Measurements from ENCODE around the gene FAM200A.
"Not testable (repeated sequence)": the region's sequence is repeated elsewhere in the genome, so short reads cannot be mapped to it uniquely, and the experiment has no call there.

The FAM200A gene

DNA sequence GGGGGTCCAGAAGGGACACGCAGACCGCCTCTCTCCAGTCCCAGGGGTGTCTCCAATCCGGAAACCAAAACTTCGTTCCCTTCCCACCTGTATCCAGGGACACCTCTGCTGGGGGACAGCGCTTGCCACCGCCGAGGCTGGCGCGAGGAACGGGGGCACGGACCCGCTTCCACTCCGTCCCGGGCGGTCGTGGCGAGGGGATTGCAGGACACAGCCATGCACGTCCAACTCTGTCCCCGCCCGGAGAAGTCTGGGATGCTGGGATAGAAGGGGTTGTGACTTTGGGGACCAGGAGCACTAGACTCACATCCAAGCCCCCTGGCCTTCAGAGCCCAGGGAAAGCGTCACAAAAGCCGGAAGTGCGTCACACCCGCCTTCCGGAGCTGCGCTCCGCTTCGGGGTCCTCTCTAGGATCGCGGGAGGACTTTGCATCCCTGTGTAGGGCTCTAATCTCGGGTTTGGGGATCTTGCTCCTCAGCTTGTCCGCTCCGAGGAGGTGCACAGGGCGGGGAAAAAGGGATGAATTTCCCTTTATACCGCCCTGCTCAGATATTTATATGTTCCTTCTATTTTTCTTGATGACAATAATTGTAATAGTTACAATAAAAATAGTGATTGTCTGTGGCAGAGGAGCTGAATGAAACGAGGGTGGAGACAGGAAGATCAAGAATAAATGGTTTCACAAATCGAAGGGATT lies at the start of gene FAM200A:
Gene FAM200A, minus strand, starts transcription at position 348 of the 697 bp plus-strand sequence. CDS start 3,707 bp downstream, outside the sequence.
- peak; percentile 61 for DNase-seq

DNA sequence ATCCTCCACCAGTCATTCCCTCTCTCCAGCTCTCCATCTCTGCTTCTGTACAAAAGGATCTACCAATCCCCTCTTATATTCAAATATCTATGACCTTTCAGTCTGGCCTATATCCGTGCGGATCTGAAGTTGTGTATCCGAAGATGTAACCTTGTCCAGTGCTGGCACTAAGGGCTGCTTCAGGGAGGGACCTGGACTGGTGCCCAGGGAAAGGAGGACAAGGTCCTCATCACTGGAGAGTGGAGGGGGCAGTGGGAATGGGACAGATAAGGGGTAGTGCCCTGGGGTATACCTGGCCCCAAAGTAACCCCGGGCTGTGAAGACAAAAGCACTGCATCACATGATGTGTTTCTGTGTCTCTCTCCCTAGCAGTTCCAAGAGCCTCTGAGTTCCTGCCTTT lies 47.9 kb upstream of the FAM200A start:
- DNase-seq = no peak

DNA sequence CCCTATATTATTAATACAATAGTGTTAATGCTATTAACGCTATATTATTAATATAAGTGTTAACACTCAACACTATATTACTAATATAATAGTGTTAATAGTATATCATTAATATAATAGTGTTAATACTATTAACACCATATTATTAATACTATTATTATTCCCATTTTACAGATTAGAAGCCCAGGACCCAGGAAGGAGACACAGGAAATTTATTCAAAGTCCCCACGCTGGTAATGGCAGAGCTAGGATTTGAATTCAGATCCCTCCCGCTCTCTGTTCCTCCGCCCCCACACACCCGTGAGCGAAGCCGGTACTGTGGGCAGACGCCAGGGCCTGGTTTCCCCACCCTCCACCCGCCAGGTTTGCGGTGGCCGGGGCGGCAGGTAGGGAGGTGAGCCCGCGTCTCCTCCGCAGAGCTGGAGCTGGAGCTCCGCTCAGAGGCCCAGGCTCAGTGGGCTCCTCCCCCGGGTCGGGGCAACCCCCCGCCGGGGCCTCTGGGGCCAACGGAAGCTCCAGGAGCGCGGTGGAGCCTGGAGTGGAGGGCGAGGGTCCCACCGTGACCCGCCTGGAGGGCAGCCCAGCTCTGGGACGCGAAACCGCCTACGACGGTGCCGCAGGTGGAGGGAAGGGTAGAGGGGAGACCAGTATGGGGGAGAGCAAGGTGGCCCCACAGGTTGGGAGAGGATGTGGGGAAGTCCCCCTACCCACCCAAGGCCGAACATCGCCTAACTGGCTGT lies 46.0 kb upstream of the FAM200A start, which contains the start of gene TMEM225B:
Gene TMEM225B, plus strand, starts transcription at position 506 of the 740 bp plus-strand sequence. CDS start 6,122 bp downstream, outside the sequence.
- DNase-seq = no peak

DNA sequence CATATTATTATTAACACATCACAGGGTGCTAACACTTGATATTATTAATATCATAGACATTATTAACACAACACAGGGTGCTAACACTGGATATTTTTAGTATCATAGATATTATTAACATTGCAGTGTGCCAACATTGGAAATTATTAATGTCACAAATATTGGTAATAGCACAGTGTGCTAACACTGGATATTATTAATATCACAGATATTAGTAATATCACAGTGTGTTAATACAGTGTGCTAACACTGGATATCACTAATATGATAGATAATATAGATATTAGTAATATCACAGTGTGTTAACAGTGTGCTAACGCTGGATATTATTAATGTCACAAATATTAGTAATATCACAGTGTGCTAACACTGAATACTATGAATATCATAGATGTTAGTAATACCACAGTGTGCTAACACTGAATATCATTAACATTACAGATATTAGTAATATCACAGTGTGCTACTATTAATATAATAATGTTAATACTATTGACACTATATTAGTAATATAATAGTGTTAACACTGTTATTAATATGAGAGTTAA lies 44.6 kb upstream of the FAM200A start:
- no peak for DNase-seq

DNA sequence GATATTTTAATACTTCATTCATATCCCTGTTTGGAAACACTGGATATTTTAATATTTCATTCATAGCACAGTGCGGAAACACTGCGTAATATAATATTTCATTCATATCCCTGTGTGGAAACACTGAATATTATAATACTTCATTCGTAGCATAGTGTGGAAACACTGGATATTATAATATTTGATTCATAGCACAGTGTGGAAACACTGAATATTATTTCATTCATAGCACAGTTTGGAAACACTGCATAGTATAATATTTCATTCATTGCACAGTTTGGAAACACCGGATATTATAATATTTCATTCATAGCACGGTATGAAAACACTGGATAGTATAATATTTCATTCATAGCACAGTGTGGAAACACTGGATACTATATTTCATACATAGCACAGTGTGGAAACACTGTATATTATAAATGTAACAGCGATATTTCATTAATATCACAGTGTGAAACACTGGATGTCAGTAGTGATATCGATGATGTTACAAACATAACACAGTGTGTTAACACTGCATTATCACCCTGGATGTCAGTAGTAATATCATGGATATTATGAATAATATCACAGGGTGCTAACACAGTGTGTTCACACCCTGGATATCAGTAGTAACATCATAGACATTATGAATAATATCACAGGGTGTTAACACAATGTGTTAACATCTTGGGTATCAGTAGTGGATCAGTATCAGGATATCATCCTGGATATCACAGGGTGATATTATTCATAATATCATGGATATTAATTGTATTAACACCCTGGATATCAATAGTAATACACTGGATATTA lies 43.2 kb upstream of the FAM200A start:
- no peak for DNase-seq

DNA sequence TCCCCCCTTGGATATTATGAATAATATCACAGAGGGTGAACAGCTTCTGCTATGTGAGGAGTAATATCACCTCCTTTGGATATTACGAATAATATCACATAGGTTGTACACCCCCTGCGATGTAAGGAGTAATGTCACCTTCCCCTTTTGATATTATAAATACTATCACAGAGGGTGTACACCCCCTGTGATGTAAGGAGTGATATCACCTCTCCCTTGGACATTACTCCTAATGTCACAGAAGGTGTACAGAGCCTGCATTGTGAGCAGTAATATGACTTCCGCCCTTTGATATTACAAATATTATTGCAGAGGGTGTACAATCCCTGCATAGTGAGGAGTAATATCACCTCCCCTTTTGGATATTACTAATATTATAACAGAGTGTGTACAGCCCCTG lies 37.0 kb upstream of the FAM200A start:
- no peak for DNase-seq

DNA sequence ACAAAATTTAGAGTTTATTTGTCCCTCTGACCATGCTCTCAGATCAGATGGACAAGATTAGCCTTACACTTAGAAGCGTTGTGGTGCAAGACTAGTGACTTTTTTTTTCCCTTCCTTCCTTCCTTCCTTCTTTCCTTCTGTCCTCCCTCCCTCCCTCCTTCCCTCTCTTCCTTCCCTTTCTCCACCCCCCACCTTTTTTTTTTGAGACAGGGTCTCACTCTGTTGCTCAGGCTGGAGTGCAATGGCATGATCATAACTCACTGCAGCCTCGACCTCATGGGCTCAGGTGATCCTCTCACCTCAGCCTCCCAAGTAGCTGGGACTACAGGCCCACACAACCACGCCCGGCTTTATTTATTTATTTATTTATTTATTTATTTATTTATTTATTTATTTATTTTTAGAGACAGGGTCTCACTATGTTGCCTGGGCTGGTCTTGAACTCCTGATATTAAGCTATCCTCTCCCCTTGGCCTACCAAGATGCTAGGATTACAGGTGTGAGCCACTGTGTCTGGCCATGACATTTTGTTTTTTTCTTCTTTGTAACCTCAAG lies 28.9 kb upstream of the FAM200A start:
- not testable (repeated sequence) for DNase-seq

DNA sequence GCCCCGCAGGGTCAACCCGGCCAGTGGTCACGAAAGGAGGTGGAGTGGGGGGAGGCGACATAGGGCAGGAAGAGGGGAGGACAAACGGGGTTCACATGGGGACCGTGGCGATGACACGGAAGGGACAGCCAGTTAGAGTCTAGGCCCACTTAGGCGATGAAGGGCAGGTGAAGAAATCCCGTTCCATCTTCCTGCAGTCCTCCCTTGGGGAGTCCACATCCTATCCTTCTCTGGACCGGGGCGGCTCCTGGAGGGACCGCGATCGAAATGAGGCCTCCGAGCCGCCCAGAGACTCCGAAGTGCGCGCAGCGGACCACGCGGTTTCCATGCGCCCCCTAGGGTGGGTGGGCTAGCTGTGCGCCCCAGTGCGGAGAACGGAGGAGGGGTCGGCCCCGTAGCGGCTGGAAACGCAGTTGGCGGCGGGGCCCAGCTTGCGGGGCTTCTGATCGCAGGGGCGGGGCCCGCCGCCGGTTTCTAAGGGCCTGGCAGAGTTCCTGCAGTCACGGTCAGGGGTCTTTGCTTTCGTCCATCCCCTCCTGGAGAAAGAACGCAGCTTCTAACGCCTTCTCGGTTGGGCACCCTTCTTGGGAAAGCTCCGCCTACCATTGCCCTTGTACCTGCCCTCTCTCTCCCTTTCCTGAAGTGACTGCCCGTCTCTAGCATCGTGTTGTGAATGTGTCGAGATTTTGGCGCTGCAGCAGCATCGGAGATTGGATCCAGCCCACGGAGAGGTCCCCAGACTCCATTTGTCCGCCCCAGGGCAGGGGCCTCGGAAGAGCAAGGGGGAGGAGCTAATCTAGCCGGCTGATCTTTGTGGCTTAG lies 28.3 kb upstream of the FAM200A start:
- DNase-seq = no peak

DNA sequence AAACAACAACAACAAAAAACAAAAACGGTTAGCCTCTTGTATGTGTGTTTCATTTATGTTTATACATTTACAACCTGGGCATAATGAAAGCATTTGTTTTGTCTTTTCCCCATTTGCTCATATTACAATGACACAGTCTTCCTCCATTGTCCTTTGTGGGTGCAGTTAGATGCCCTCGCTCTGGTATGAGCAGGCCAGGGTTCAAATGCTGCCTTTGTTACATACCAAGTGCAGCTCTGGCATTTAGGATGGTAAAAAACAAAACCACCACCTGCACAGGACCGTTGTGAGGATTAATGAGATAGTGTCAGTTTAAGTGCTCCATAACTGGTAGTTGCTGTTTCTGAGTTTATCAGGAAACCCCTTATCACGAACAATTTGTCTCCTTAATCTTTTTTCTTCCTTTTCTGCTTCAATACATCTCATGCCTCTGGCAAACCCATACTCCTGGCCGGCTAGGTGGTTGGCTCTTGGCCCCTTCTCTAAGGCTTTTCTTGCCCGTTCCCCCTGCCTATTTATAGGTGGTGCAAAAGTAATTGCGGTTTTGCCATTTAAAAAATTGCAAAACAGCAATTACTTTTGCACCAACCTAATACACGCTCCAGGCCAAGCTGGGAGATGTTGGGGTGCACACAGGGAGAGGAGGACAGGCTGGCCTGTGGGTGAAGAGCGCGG lies 27.5 kb upstream of the FAM200A start:
- no peak for DNase-seq

DNA sequence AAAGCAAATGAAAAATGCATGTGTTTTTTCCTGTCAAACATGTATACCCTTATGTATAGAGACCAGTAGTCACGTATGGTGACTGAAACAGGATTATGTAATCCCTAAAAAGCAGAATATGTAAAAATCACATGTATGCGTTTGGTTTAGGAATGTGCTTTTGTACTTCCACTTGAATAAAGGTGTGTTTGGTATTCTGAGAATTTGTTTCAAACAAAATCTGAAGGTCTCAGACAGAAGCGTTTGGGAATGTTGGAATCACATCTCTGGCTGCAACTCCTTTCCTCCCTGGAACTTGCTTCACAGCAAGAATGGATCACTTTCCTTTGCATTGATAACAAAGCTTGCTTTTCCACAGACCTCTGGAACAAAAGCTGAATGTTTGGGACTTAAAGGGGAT lies 24.3 kb upstream of the FAM200A start:
- no peak for DNase-seq

DNA sequence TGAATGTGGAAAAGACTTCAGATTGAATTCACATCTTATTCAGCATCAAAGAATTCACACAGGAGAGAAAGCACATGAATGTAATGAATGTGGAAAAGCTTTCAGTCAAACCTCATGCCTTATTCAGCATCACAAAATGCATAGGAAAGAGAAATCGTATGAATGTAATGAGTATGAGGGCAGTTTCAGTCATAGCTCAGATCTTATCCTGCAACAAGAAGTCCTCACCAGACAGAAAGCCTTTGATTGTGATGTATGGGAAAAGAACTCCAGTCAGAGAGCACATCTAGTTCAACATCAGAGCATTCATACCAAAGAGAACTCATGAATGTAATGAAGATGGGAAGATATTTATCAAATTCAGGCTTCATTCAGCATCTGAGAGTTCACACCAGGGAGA lies 21.3 kb upstream of the FAM200A start:
- no peak for DNase-seq

DNA sequence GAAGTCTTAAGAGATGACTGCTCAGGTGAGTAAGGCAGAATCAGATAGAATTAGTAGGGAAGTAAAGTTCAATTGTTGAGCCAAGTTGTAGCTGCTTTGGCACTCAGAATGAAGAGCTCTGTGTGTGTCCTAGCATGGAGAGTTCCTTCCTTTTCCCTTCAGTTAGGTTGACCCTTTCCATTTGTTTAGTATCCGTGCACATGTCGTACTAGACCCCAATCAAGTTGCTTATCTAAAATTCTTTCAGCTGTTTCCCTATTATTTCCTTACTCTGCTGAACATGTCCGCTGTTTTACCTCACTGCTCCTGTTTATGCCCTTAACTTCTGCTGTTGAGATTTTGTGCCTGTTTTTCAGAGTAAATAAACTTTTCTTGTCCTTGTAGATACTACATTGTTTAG lies 19.9 kb upstream of the FAM200A start:
- DNase-seq = no peak

DNA sequence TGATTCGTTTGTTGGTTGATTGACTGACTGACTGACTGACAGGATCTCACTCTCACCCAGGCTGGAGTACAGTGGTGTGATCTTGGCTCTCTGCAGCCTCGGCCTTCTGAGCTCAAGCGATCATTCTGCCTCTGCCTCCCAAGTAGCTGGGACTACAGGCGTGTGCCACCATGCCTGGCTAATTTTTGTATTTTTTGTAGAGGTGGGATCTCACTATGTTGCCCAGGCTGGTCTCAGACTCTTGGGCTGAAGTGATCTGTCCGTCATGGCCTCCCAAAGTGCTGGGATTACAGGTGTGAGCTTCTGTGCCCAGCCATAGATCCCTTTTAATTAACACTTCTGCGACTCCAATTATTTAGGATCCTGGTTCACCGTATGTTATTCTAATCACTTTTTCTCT lies 16.9 kb upstream of the FAM200A start:
- not testable (repeated sequence) for DNase-seq

DNA sequence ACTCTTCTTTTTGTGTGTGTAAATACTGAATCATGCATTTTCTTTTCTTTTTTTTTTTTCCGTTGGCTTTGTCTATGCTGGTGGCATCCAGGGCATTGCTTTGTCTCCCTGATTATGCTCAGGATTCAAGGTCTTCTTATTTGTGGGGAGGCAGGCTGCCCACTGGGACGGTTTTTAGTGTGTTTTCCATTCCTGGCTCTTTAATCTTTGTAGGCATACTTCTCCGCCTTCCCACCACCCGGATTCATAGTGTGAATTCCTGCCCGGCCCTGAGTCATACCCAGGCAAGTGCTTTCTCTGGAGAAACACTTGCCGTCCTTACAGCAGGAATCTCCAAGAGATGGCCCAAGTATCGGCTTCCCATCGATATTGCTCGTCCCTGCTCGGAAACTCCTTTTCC lies 11.7 kb upstream of the FAM200A start:
- no peak for DNase-seq

DNA sequence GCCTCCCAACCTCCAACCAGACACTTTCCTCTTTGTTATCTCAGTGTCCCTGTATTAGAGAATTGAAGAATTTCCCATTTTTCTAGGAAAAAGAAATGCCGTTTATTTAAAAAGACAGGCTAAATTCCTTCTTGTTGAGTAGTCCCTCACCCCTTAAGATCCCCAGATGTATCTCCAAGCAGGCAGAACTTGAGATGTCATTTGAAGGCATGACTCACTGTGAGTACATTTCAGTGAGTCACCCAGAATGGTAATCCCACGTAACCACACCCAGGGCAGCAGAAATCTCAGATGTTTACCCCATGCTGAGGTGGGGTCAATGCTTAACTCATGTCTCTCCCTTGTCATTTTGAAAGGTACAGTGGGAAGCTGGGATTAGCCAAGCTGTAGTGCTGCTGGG lies 10.9 kb upstream of the FAM200A start:
- DNase-seq = no peak

DNA sequence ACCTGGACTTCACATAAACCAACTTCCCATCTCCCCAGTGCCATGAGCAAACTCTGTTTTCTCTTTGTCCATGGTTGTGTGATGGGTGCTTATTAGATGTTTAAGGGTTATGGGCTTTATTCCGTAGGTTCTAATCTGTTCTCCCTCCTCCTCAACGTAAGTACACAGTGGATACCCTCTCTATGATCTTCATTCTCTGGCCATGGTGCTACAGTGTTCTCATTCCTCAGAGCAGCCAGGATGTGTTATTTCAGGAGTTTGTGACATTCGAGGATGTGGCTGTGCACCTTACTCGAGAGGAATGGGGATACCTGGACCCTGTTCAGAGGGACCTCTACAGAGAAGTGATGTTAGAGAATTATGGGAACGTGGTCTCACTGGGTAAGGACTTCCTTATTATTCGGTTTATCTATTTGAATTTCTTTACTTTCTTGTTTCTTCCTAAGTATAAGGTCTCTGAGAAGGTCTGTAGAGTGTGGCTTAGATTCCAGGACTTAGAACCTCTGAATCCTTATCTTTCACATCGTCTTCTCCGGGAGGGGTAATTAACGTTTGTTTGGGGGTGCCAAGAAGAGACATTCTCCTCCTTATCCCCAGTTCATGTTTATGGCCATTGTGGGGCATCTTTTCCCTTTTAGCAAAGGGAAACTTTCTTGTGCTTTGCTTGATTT lies 10.3 kb upstream of the FAM200A start:
- no peak for DNase-seq

DNA sequence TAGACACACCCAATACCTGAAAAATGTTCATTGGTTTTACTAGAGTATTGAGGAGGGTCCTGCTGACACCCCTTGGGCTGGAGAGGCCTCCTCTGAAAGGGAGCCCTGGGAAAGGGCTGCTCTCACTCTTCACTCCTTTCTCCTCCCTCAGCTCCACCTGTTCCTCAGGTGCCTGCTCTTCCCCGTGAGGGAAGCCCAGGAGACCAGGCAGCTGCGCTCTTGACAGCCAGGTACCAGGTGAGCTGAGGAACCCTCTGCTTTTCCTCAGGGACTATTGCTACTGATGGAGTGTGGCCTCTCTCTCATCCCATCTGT lies 9.8 kb upstream of the FAM200A start:
- no peak for DNase-seq

DNA sequence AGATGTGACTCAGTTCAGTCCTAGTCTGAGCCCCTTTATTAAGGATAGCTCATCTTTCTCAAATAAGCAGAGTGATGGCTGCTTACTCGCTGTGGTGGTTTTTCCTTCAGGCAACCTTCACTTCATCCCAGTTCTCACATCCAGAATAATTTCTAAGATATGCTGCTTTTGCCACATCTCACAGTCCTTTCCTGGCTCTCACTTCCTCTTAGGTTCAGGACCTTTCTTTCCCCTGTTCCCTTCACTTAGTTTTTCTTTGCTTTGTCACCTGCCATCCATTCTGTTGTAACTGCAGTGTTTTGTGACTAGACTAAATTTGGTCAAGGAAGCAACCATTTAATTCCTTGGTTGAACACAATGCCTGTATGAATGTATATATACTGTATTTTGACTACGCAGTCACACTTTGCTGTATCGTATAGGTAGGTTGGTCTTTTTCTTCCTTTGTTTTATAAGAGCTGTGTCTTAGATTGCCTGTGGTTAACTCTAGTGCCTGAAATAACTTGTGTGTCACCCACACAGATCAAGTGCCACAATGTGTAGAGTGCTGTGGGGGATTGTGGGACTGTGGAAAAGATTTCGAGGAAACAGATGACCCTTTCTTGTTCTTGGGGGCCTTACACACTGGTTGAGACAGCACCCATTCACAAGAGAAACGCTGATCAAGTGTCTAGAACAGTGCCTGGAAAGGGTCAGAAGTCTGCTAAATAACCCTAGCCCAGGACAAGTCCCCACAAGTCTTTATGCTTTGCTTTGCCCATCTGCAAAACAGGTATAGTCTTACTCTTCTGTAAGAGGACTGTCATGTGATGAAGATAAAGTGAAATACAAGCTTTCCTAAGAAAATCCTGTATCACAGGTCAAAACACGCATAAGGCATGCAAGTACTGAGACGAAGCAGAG lies 9.2 kb upstream of the FAM200A start:
- DNase-seq = no peak

DNA sequence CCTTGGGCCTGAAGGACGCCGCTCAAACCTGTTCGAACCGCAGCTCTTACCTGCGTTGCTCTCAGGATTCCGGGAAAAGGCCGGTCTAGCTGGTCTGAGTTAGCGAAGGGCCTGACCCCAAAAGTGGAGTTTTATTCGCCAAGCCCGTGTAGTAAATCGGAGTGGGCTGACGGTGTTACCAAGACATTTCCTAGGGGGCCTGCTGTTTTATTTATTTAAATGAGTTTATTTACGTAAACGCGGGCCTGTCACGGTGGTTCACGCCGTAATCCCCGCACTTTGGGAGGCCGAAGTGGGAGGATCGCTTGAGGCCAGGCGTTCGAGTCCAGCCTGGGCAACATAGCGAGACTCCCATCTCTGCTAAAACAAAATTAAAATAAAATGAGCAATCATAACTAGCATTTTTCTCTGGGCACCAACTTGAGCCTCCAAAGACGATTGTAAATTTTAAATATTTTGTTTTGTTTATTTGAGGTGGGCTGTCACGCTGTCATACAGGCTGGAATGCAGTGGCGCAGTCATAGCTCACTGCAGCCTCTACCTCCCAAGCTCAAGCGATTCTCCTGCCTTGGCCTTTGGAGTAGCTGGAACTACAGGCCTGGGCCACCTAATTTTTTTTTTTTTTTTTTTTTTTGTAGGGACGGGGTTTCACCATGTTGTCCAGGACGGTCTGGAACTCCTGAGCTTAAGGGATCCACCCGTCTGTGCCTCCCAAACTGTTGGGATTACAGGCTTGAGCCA lies 7.4 kb upstream of the FAM200A start:
- no peak for DNase-seq

Measured in AML-193 (cell line).